ENCODE measurements around the gene CIROP. TPM values are rescaled to one million over a fixed set of nuclear protein-coding genes. Genes with fewer than 3 reads are reported as not detected.

The CIROP gene
- 0.17 and 1.0 TPM in 2 replicates for total RNA-seq
- polyA plus RNA-seq = 0.09 and 0.61 TPM in 2 replicates
- 0.05 and 0.44 TPM in 2 replicates for polyA plus RNA-seq (2012)
- 0.59 TPM in 1 of 2 replicates, not detected in the other for polyA minus RNA-seq (ENCODE audit: low replicate concordance)

DNA sequence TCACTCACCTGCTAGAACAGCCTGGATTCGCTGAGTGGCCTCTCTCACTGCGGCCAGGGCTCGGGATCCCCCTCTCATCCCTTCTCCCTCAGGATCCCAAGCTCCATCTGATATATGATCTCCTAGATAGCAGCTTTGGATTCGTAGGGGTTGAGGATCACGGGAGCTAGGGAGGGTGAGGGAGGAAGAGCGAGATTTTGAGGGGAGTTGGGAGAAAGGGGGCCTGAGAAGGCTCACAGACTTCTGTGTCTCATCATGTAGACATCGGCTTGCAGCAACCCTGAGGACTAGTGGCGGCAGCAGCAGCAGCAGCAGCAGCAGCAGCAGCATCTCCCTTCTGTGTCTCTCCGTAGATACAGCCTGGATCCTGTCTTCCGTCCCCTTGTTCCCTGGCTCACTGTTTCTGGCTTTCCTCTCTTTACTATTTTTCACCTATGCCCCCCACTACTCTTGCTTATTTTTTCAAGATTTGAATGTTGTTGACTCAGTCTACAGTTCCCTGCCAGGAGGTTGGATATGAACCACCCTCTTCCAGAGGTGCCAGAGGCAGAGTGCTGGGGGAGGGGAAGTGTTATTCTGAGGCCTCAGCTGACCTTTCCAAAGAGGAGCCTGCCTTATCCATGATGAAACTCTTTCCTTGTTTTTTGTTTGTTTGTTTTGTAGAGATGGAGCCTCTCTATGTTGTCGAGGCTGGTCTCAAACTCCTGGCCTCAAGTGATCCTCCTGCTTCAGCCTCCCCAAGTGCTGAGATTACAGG lies at the start of gene CIROP:
Gene CIROP (minus strand): TSS at position 399 of the 757 bp plus-strand sequence. CDS start 69 bp downstream, at position 330.
- Histone ChIP-seq H3K4me3 (replicated peaks in 1 of 4; ENCODE audit: control extremely low read depth in 1 of 4, insufficient read depth in 1 of 4, low read depth in 3 of 4, low read length in 4 of 4) (no peak within 1 kb of the TSS), H3K36me3 (ENCODE audit: control insufficient read depth, insufficient read depth, low read length) (no peaks in the 10 kb centered on the region), H3K27me3 (ENCODE audit: control insufficient read depth, insufficient read depth, low read length) (no peaks in the 10 kb centered on the region), H3K9ac (ENCODE audit: insufficient read depth, low read length) (no peak within 1 kb of the TSS), H4K20me1 (ENCODE audit: control insufficient read depth, extremely low read depth, insufficient read depth, low read length) (no peaks in the 10 kb centered on the region), H3K27ac (ENCODE audit: insufficient read depth, low read length) (no peak within 1 kb of the TSS), H3K4me2 (ENCODE audit: extremely low read depth, insufficient read depth, low read length) (peak within 1 kb of the TSS; percentile 21), H2AFZ (ENCODE audit: low read length) (peak within 1 kb of the TSS; percentile 9), H3K79me2 (ENCODE audit: control insufficient read depth, insufficient read depth, low read length) (no peaks in the 10 kb centered on the region), H3K9me3 (ENCODE audit: control insufficient read depth, insufficient read depth, low read depth, low read length) (no peaks in the 10 kb centered on the region), H3K4me1 (ENCODE audit: control insufficient read depth, extremely low read depth, insufficient read depth, low read length) (no peaks in the 10 kb centered on the region)
- DNase-seq (ENCODE audit: low read depth in 2 of 2) = peak in 1 of 2 donors; percentile 45
- TF ChIP-seq CTCF (conservative IDR thresholded peaks at IDR 0.05 in 1 of 2, IDR thresholded peaks at IDR 0.05 in 1 of 2; ENCODE audit: low read depth in 1 of 2, low read length in 2 of 2) = no peak
- no peak for TF ChIP-seq EZH2 (IDR thresholded peaks at IDR 0.05; ENCODE audit: low read length, missing control alignments)

DNA sequence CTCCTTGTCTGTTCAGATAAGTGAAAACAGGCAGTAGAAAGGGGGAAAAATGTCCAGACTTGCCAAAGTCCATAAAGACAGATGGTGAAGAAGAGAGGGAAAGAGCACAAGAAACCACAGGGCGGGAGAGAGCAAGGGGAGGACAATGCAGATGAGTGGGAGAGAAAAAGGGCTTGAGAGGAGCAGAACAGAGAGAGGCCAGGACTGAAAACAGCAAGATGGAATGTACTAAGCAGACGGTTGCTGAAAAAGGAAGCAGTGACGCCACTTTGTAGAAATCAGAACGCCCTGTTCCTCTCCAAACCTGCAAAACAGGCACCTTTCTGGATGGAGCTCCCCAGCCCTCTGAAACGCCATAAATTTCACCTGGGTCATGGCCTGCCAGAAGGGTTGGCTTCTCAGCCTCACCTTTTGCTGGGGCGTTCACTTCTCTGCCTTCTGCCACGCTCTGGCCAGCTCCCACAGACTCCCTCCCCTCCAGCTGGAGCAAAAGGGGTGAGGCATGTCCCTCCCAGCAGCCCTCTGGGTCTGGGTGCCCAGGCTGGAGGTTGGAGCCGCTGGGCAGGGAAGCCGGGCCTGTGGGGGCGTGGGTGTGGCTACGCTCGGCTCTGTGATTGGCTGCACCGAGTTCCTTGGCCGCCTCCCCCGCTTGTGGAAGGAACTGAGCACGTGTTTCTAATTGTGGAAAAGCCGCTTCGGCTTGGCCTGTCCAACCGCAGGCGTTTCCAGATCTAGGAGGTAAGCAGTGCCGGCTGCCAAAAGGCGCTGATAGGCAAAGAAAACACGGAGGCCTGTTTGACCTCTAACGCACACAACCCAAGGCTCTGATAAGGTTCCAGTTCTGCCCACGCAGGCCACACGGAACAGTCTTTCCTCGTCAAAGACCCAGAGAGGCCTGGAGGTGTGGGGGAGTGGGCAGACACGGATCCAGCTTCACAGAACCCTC lies 49.3 kb upstream of the CIROP start:
- Histone ChIP-seq H2AFZ (ENCODE audit: low read length) (peak overlapping the region; percentile 34), H3K4me3 (replicated peaks in 1 of 4; ENCODE audit: control extremely low read depth in 1 of 4, insufficient read depth in 1 of 4, low read depth in 3 of 4, low read length in 4 of 4) (peak overlapping the region in 2 of 4 experiments; percentile 9 to 58), H3K79me2 (ENCODE audit: control insufficient read depth, insufficient read depth, low read length) (no peaks in the 10 kb centered on the region), H3K27ac (ENCODE audit: insufficient read depth, low read length) (peak overlapping the region; percentile 69), H3K9me3 (ENCODE audit: control insufficient read depth, insufficient read depth, low read depth, low read length) (no peaks in the 10 kb centered on the region), H3K27me3 (ENCODE audit: control insufficient read depth, insufficient read depth, low read length) (no peaks in the 10 kb centered on the region), H4K20me1 (ENCODE audit: control insufficient read depth, extremely low read depth, insufficient read depth, low read length) (no peaks in the 10 kb centered on the region), H3K36me3 (ENCODE audit: control insufficient read depth, insufficient read depth, low read length) (no peaks in the 10 kb centered on the region), H3K4me1 (ENCODE audit: control insufficient read depth, extremely low read depth, insufficient read depth, low read length) (peaks cover 6% of the 10 kb centered on the region), H3K4me2 (ENCODE audit: extremely low read depth, insufficient read depth, low read length) (peak overlapping the region; percentile 68), H3K9ac (ENCODE audit: insufficient read depth, low read length) (no peak overlapping the region)
- TF ChIP-seq CTCF (conservative IDR thresholded peaks at IDR 0.05 in 1 of 2, IDR thresholded peaks at IDR 0.05 in 1 of 2; ENCODE audit: low read depth in 1 of 2, low read length in 2 of 2) = no peak
- TF ChIP-seq EZH2 (IDR thresholded peaks at IDR 0.05; ENCODE audit: low read length, missing control alignments) = no peak
- peak; percentile 54 to 55 for DNase-seq (ENCODE audit: low read depth in 2 of 2)

DNA sequence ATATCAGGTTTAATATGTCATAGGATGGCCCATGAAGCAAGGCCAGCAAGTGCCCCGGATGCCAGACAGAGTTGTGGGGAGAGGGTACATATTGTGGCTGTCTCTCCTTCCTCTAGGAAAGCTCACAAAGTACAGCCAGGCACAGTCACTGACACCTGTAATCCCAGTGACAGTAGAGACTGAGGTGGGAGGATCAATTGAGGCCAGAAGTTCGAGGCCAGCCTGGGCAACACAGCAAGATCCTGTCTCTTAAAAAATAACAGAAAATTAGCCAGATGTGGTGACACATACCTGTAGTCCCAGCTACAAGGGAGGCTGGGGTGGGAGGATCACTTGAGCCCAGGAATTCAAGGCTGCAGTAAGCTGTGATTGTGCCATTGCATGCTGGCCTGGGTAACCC lies 46.6 kb upstream of the CIROP start:
- Histone ChIP-seq H3K9ac (ENCODE audit: insufficient read depth, low read length) (no peak overlapping the region), H3K27me3 (ENCODE audit: control insufficient read depth, insufficient read depth, low read length) (no peaks in the 10 kb centered on the region), H3K36me3 (ENCODE audit: control insufficient read depth, insufficient read depth, low read length) (no peaks in the 10 kb centered on the region), H3K4me1 (ENCODE audit: control insufficient read depth, extremely low read depth, insufficient read depth, low read length) (peaks cover 6% of the 10 kb centered on the region), H3K4me2 (ENCODE audit: extremely low read depth, insufficient read depth, low read length) (no peak overlapping the region), H2AFZ (ENCODE audit: low read length) (no peak overlapping the region), H3K27ac (ENCODE audit: insufficient read depth, low read length) (no peak overlapping the region), H4K20me1 (ENCODE audit: control insufficient read depth, extremely low read depth, insufficient read depth, low read length) (no peaks in the 10 kb centered on the region), H3K9me3 (ENCODE audit: control insufficient read depth, insufficient read depth, low read depth, low read length) (no peaks in the 10 kb centered on the region), H3K4me3 (replicated peaks in 1 of 4; ENCODE audit: control extremely low read depth in 1 of 4, insufficient read depth in 1 of 4, low read depth in 3 of 4, low read length in 4 of 4) (no peak overlapping the region), H3K79me2 (ENCODE audit: control insufficient read depth, insufficient read depth, low read length) (no peaks in the 10 kb centered on the region)
- TF ChIP-seq EZH2 (IDR thresholded peaks at IDR 0.05; ENCODE audit: low read length, missing control alignments) (no peak), CTCF (conservative IDR thresholded peaks at IDR 0.05 in 1 of 2, IDR thresholded peaks at IDR 0.05 in 1 of 2; ENCODE audit: low read depth in 1 of 2, low read length in 2 of 2) (no peak)
- DNase-seq (ENCODE audit: low read depth in 2 of 2) = no peak

All from fibroblast of lung (primary cell).